Measurements from ENCODE around the gene TTC36. TPM values are rescaled to one million over a fixed set of nuclear protein-coding genes. Genes with fewer than 3 reads are reported as not detected.

The TTC36 gene
- total RNA-seq, 1 experiment from 2014 or later: 1.2 TPM

GRCh38 chr11:118544010-118544646, 16.9 kb downstream of the TTC36 start:
- ATAC-seq: no peak
- in situ Hi-C loops (cut with HindIII; ENCODE audit: low pct_unique_long_range_greater_than_20kb, low sequenced_read_pairs): no loop called here
- CTCF ChIA-PET: interaction anchor here (0.6 kb wide), 1 partner anchor 117 kb away, joined by 5 read pairs; no protein-coding TSS in a partner anchor

GRCh38 chr11:118544647-118545010, 17.4 kb downstream of the TTC36 start:
- H3K27ac ChIP-seq (ENCODE audit: low read length): no peak overlapping the region
- in situ Hi-C loops (cut with HindIII; ENCODE audit: low pct_unique_long_range_greater_than_20kb, low sequenced_read_pairs): no loop called here
- ATAC-seq: no peak
- no peaks in the 10 kb centered on the region for H3K36me3 ChIP-seq (ENCODE audit: control insufficient read depth, insufficient read depth, low read length)
- ChIA-PET POLR2A (interaction anchor here (0.5 kb wide), 1 partner anchor 194 kb away, joined by 6 read pairs; no protein-coding TSS in a partner anchor), CTCF (no interaction called here)
- H3K9me3 ChIP-seq (ENCODE audit: control insufficient read depth, insufficient read depth, low read depth, low read length): no peaks in the 10 kb centered on the region
- TF ChIP-seq TCF7L2 (IDR thresholded peaks at IDR 0.05; ENCODE audit: low read depth, low read length): no peak
- no peak for TF ChIP-seq CTCF (IDR thresholded peaks at IDR 0.05)
- TF ChIP-seq, protein P1, sequence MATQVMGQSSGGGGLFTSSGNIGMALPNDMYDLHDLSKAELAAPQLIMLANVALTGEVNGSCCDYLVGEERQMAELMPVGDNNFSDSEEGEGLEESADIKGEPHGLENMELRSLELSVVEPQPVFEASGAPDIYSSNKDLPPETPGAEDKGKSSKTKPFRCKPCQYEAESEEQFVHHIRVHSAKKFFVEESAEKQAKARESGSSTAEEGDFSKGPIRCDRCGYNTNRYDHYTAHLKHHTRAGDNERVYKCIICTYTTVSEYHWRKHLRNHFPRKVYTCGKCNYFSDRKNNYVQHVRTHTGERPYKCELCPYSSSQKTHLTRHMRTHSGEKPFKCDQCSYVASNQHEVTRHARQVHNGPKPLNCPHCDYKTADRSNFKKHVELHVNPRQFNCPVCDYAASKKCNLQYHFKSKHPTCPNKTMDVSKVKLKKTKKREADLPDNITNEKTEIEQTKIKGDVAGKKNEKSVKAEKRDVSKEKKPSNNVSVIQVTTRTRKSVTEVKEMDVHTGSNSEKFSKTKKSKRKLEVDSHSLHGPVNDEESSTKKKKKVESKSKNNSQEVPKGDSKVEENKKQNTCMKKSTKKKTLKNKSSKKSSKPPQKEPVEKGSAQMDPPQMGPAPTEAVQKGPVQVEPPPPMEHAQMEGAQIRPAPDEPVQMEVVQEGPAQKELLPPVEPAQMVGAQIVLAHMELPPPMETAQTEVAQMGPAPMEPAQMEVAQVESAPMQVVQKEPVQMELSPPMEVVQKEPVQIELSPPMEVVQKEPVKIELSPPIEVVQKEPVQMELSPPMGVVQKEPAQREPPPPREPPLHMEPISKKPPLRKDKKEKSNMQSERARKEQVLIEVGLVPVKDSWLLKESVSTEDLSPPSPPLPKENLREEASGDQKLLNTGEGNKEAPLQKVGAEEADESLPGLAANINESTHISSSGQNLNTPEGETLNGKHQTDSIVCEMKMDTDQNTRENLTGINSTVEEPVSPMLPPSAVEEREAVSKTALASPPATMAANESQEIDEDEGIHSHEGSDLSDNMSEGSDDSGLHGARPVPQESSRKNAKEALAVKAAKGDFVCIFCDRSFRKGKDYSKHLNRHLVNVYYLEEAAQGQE (IDR thresholded peaks at IDR 0.05; ENCODE audit: insufficient read depth in 1 of 2, low read depth in 2 of 2, low read length in 1 of 2): no peak
- no peak for TF ChIP-seq POLR2AphosphoS5 (IDR thresholded peaks at IDR 0.05; ENCODE audit: low read depth, low read length)
- H3K27me3 ChIP-seq (ENCODE audit: control insufficient read depth, insufficient read depth, low read length): no peaks in the 10 kb centered on the region
- no peaks in the 10 kb centered on the region for H3K4me1 ChIP-seq (ENCODE audit: control insufficient read depth, insufficient read depth, low read length)
- H3K4me3 ChIP-seq (ENCODE audit: low read depth in 2 of 2, low read length in 2 of 2): no peak overlapping the region
- no TSS peak for BruUV-seq (replicated peaks)
- intact Hi-C loops (cut with micrococcal nuclease; ENCODE audit: unreplicated experiment): no loop called here
- DNase-seq (ENCODE audit: low read depth, low spot score): no peak

More at GRCh38 chr11:118544010-118544646, 16.9 kb downstream of the TTC36 start:
- intact Hi-C loops (cut with micrococcal nuclease; ENCODE audit: unreplicated experiment): no loop called here
- Histone ChIP-seq H3K27me3 (ENCODE audit: control insufficient read depth, insufficient read depth, low read length) (no peaks in the 10 kb centered on the region), H3K27ac (ENCODE audit: low read length) (no peak overlapping the region), H3K4me3 (ENCODE audit: low read depth in 2 of 2, low read length in 2 of 2) (no peak overlapping the region), H3K36me3 (ENCODE audit: control insufficient read depth, insufficient read depth, low read length) (no peaks in the 10 kb centered on the region), H3K4me1 (ENCODE audit: control insufficient read depth, insufficient read depth, low read length) (no peaks in the 10 kb centered on the region), H3K9me3 (ENCODE audit: control insufficient read depth, insufficient read depth, low read depth, low read length) (no peaks in the 10 kb centered on the region)
- no TSS peak for BruUV-seq (replicated peaks)
- TF ChIP-seq TCF7L2 (IDR thresholded peaks at IDR 0.05; ENCODE audit: low read depth, low read length): no peak
- TF ChIP-seq SIN3A (IDR thresholded peaks at IDR 0.05; ENCODE audit: borderline replicate concordance, insufficient read depth, low read depth, low read length): no peak
- TF ChIP-seq, protein P1 (IDR thresholded peaks at IDR 0.05; ENCODE audit: insufficient read depth in 1 of 2, low read depth in 2 of 2, low read length in 1 of 2): no peak
- no peak for TF ChIP-seq CTCF (IDR thresholded peaks at IDR 0.05)
- no peak for TF ChIP-seq POLR2AphosphoS5 (IDR thresholded peaks at IDR 0.05; ENCODE audit: low read depth, low read length)
- no peak for DNase-seq (ENCODE audit: low read depth, low spot score)
- POLR2A ChIA-PET: interaction anchor here (0.5 kb wide), 1 partner anchor 194 kb away, joined by 6 read pairs; no protein-coding TSS in a partner anchor

Data from Panc1 (cell line).